GM21723 (cell line): Measurements from ENCODE around the gene NT5M.

Experiments
- ATAC-seq: cut with Tn5 transposase; IDR thresholded peaks from one replicate; pipeline ENCODE4 v1.9.1; 2021; ENCODE audit warnings: mild to moderate bottlenecking, moderate library complexity; ENCODE audit not compliant: unreplicated experiment

The NT5M gene

GRCh38 chr17:17342242-17342945 is 39.2 kb downstream of the NT5M start:
- ATAC-seq: no peak

- no peak for ATAC-seq
Observed at GRCh38 chr17:17343160-17343735, 40.1 kb downstream of the NT5M start.

- no peak for ATAC-seq
Observed at GRCh38 chr17:17343896-17344506, 40.8 kb downstream of the NT5M start.

GRCh38 chr17:17344507-17345293 is 41.5 kb downstream of the NT5M start:
- ATAC-seq: no peak

- ATAC-seq: no peak
Observed at GRCh38 chr17:17345294-17345597, 42.1 kb downstream of the NT5M start.

- ATAC-seq: no peak
Observed at GRCh38 chr17:17345686-17346427, 42.7 kb downstream of the NT5M start.

GRCh38 chr17:17346428-17347233 is 43.5 kb downstream of the NT5M start:
- ATAC-seq: no peak

GRCh38 chr17:17347234-17347955 is 44.2 kb downstream of the NT5M start:
- no peak for ATAC-seq

- no peak for ATAC-seq
Observed at GRCh38 chr17:17347956-17348871, 45.0 kb downstream of the NT5M start.

- no peak for ATAC-seq
Observed at GRCh38 chr17:17348872-17349723, 45.9 kb downstream of the NT5M start.

- ATAC-seq: no peak
Observed at GRCh38 chr17:17349724-17350106, 46.5 kb downstream of the NT5M start.

- no peak for ATAC-seq
Observed at GRCh38 chr17:17350491-17351355, 47.5 kb downstream of the NT5M start.

GRCh38 chr17:17351356-17351891 is 48.3 kb downstream of the NT5M start:
- ATAC-seq: no peak

- ATAC-seq: no peak
Observed at GRCh38 chr17:17351901-17352781, 49.0 kb downstream of the NT5M start.

- ATAC-seq: no peak
Observed at GRCh38 chr17:17352836-17353624, 49.9 kb downstream of the NT5M start.
